ENCODE measurements around the gene HCRTR1.

HCRTR1 gene

DNA sequence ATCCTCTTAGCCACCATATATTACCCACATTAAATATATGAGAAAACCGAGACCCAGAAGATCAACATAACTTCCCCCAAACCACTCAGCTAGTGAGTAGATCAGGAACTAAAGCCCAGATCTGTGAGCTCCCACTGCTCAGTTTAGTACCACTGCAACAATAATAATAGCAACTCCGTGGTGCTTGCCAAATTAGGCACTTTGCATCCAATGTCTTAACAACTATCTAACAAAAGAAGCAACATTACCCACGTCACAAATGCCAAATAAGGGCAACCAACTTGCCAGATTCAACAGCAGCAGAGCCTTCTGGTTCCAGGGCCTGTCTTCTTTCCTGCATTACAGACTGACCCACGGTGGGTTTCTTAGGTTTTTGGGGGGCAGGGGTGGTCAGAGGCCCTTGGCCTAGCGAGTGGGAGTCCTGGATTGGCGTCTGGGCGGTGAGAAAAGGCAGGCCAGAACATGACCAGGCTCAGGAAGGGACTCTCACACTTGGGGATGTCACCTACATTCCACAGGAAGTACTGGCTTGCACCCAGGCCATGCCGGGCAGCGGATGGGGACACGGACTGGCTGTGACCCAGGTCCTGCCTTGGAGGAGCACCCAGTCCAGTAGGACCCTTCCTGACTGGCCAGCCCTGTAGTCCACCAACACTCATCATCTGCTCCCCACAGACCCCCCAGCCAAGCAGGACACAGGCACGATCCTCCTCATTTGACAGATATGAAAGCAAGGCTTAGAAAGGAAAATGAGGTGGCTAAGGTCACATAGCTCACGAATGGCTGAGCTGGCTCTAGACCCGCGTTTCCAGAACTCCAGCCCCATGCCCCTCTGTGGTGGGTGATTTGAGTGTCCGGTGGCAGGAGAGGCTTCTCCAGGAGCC, 4.6 kb downstream of the HCRTR1 start:
- no peak for DNase-seq
- TF ChIP-seq POLR2A (IDR thresholded peaks at IDR 0.05; ENCODE audit: low read length) (no peak), GATA1 (IDR thresholded peaks at IDR 0.05; ENCODE audit: low read depth, low read length) (no peak)

DNA sequence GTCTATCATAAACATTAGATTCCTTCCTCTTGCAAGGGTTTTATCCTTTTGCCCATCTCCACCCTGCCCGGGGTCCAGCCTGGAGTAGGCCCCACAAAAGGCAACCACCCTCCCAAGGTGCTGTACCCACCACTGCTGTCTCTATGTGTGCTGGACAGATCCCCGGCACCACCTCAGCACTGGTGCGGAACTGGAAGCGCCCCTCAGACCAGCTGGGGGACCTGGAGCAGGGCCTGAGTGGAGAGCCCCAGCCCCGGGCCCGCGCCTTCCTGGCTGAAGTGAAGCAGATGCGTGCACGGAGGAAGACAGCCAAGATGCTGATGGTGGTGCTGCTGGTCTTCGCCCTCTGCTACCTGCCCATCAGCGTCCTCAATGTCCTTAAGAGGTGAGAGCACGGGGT, 5.9 kb downstream of the HCRTR1 start:
- DNase-seq, result no peak
- TF ChIP-seq GATA1 (IDR thresholded peaks at IDR 0.05; ENCODE audit: low read depth, low read length) (no peak), POLR2A (IDR thresholded peaks at IDR 0.05; ENCODE audit: low read length) (no peak)

DNA sequence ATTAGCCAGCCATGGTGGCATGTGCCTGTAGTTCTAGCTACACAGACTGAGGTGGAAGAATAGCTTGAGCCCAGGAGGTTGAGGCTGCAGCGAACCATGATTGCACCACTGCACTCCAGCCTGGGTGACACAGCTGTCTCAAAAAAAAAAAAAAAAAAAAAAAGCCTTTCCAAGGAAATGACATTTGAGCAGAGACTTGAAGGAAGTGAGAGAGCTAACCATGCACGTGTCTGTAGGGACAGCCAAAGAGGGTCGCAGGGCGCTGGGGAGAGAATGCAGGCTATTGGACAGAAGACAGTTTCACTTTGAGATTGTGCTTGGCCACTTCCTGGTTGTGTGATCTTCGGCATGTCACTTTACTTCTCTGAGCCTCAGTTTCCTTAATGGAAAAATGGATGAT, 6.8 kb downstream of the HCRTR1 start:
- no peak for TF ChIP-seq GATA1 (IDR thresholded peaks at IDR 0.05; ENCODE audit: low read depth, low read length)
- TF ChIP-seq POLR2A (IDR thresholded peaks at IDR 0.05; ENCODE audit: low read length), result no peak
- no peak for DNase-seq

DNA sequence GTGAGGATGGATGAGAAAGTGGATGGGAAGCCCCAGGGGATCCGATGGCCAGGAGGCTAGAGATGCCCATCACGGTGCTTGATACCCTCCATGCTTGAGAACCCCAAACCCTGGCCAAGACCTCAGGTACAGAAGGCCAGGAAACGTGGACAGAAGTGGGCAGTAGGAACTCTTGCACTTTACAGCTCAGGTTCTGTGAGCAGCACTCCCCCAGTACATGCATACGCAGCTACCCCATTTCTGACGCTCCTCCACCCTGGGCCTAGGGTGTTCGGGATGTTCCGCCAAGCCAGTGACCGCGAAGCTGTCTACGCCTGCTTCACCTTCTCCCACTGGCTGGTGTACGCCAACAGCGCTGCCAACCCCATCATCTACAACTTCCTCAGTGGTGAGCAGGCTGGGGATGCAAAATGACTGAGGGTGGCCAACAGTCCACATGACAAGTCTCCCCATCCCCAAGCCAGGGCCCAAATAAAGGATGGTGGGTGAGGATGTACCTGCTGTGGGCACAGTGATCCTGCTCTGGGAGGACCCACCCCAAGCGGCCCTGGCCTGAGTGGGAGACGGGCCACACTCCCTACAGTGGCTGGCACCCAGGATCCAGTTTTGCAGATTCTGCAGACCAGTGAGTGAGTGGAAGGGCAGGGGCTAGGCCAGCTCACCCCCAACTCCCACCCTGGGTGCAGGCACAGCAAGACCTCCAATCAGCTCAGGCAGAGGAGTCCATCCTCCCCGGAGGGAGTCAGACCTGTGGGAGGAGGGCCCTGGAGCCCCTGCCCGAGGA, 7.4 kb downstream of the HCRTR1 start:
- TF ChIP-seq GATA1 (IDR thresholded peaks at IDR 0.05; ENCODE audit: low read depth, low read length) (no peak), POLR2A (IDR thresholded peaks at IDR 0.05; ENCODE audit: low read length) (no peak)
- DNase-seq, result no peak

DNA sequence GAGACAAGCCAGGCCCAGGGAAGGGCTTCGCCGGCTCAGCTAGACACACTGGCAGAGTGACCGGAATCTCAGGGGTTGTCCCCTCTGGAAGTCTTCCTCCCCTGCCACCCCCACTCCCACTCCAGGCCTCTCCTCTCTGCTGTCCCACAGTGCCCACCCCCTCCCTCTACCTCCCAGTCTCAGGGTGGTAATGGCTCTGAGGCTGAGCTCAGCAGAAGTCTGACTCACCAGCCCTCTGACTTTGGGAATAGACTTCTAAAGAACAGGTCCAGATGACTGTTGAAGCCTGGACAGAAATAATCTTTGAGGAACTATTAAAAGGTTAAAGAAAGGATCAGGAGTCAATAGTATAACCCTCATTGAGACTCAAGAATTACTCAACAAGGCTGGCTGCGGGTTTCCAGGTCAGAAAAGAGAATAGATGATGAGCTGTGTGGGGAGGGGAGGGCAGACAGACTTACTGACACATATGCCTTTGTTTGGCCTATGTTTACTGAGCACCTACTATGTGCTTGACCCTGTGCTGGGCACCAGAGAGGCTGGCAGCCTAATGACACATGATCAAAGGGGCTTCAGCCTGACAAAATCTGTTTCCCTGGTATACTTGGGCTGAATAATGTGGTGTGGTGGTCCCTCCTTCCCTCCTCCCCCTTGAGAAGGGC, 8.2 kb downstream of the HCRTR1 start:
- no peak for TF ChIP-seq GATA1 (IDR thresholded peaks at IDR 0.05; ENCODE audit: low read depth, low read length)
- no peak for TF ChIP-seq POLR2A (IDR thresholded peaks at IDR 0.05; ENCODE audit: low read length)
- DNase-seq, result no peak

DNA sequence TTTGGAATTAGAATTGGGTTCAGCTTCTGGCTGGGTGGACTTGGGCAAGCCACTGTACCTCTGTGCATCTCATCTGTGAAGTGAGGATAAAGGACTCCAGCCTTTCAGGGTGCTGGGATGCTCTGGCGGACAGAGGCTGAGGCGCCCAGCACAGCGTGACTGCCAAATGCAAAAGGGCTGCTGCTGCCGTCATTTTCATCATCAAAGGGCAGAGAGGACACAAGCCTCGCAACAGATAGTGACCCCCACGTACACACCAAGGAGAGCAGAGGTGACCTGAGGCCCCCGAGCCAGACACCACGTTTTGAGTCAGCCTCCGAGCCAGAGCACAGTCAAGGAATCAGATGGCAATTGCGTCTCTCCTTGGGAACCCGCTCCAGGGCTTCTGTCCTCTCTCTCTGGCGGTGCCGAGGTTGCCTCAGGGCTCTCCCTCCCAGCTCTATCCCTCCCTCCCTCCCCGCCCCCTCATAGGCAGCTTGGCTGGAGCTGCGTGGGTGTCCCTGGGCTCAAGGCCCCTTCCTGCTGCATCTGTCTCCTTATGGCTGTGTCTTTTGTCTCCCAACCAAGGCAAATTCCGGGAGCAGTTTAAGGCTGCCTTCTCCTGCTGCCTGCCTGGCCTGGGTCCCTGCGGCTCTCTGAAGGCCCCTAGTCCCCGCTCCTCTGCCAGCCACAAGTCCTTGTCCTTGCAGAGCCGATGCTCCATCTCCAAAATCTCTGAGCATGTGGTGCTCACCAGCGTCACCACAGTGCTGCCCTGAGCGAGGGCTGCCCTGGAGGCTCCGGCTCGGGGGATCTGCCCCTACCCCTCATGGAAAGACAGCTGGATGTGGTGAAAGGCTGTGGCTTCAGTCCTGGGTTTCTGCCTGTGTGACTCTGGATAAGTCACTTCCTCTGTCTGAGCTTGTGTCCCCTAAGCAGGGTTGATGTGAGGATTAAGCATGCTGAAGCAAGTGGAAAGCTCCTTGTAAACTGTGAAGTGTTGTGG, 9.0 kb downstream of the HCRTR1 start:
- TF ChIP-seq GATA1 (IDR thresholded peaks at IDR 0.05; ENCODE audit: low read depth, low read length) (no peak), POLR2A (IDR thresholded peaks at IDR 0.05; ENCODE audit: low read length) (no peak)
- no peak for DNase-seq

DNA sequence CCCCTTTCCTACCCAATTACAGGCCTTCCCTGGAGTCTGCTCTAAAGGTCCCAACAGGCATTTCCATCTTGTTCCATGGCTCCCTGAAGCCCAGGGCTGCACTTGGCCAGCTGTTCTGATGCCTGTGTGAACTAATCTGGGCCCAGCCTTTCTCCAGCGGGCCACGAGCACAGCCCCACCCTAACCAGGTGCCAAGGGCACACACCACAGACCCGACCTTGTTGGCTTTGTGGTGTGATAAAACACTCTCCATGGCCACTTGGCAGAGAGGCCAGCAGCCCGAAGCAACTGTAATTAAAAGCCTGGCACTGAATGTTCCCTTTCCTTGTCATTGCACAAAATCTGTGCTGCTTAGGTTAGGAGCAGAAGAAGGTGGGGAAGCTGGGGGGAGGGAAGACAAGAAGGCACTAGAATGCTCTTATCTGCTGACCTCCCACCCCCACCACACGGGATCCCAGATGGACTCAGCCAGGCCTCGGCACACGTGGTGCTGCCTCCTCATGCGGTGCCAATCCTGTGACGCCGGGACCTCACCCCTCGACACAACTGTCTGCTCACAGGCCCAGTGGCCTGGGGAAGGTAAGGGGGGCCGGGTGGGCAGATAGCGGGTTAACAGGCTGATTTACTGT, 9.9 kb downstream of the HCRTR1 start:
- DNase-seq, result no peak
- no peak for TF ChIP-seq GATA1 (IDR thresholded peaks at IDR 0.05; ENCODE audit: low read depth, low read length)
- no peak for TF ChIP-seq POLR2A (IDR thresholded peaks at IDR 0.05; ENCODE audit: low read length)

DNA sequence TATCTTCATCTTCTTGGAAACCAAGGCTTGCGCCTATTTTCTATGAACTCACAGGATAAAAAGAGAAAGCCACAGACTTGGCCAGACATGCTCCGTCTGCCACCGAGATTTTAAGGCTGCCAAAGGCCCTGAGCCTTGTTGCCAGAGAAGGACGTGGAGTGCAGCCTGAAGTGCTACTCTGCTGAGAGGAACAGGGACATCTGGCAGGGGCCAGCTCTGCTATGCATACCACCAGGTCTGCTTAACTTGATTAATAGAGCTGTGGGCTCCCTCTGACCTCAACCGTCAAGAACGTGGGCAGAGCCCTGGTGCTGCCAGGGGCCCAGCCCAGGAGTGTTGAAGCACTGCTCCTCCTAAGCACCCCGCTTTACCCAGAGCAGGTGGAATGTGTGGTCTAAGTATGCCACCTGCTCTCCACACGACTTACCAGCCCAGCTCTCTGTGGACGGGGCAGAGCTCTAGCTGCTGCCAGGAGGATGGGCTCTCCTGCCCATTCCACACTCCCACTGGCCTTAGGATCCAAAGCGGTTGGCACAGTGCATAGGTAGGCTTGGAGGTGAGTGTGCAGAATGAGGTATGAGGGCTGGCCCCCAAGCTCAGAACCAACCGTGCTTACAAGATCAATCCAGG, 10.6 kb downstream of the HCRTR1 start:
- no peak for TF ChIP-seq GATA1 (IDR thresholded peaks at IDR 0.05; ENCODE audit: low read depth, low read length)
- TF ChIP-seq POLR2A (IDR thresholded peaks at IDR 0.05; ENCODE audit: low read length), result no peak
- DNase-seq, result no peak

DNA sequence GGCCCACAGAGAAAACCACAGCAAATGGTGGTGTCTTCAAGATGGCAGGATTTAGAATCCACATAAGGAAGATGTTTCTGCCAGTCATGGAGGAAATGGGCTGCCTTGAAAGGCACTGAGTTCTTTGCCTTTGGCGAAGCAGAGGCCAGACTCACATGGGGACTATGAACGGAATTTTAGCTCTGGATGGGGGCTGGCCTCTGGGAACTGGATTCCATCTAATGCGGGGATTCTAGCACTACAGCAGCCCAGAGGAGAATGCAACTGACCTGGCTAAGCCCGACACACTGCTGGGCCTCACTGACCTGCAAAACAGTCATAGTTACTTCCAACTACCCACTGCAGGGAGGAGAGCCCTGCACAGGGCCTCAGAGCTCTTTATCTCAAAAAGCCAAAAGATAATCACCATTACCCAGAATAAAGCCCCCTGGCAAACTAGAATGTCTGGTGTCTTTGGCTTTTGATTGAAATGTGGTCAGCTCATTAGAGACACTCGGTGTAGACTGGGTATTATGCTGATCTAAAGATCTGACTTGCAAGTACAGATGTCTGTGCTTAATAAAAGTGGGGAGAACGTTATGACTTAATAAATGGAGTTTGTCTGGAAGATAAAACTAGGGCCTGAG, 11.6 kb downstream of the HCRTR1 start:
- TF ChIP-seq GATA1 (IDR thresholded peaks at IDR 0.05; ENCODE audit: low read depth, low read length) (no peak), POLR2A (IDR thresholded peaks at IDR 0.05; ENCODE audit: low read length) (no peak)
- DNase-seq, result peak in 1 of 2 experiments; percentile 45

DNA sequence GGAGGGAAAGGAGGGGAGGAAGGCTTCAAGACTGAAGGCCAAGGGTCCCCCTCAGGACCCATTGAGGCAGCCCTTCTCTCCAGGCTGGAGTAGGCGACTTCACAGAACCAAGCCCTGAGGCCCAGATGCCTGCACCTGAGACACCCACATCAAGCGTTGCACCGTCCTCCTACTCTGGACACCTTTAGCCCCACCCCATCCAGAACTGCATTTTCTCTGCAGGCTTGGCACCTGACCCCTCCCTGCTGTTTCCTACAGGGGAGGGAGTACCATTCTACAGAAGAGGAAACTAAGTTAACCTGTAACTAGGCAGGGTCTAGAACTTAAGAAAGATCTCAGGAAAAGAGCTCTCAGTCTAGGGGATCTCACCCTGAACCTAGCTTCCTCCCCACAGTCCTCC, 15.2 kb downstream of the HCRTR1 start:
- no peak for DNase-seq
- TF ChIP-seq GATA1 (IDR thresholded peaks at IDR 0.05; ENCODE audit: low read depth, low read length) (no peak), POLR2A (IDR thresholded peaks at IDR 0.05; ENCODE audit: low read length) (no peak)

DNA sequence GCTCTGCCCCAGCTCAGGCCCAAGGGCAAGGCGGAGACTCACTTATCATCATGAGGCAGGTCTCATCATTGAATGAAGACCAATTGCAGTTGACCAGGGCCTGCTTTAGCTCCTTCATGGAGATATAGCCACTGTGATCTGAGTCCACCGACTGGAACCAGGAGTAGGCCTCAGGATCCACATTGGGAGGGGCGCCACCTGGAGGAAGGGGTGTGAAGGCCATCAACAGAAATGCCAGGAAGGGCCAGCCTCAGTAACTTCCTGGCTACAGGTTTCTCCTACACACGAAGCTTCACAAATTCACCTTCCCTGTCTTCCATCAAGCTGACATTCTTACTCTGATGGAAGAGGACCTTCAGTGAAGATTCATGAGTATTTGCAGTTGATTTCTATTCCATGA, 15.6 kb downstream of the HCRTR1 start:
- peak; percentile 61 to 64 for DNase-seq
- TF ChIP-seq POLR2A (IDR thresholded peaks at IDR 0.05; ENCODE audit: low read length) (no peak), GATA1 (IDR thresholded peaks at IDR 0.05; ENCODE audit: low read depth, low read length) (no peak)

All from erythroblast (primary cell).